ENCODE measurements around the gene RFT1. TPM values are rescaled to one million over a fixed set of nuclear protein-coding genes. Genes with fewer than 3 reads are reported as not detected.

Gene RFT1
- total and polyA plus RNA-seq, 2 donors (not counting 3 experiments of a cell fraction or from before 2014, with no cell fraction given) = 29.8 to 39.9 TPM

GRCh38 chr3:53062905-53063304 lies 67.3 kb downstream of the RFT1 start:
- dilution Hi-C loops (cut with MboI; ENCODE audit: extremely low pct_ligation_motif_present, low sequenced_read_pairs) (no loop called here), intact Hi-C loops (cut with micrococcal nuclease) (no loop called here)
- DNase-seq (ENCODE audit: low read depth, low spot score) = no peak
- Histone ChIP-seq H3K9me3 (replicated peaks; ENCODE audit: control insufficient read depth, insufficient read depth, low read length) (no peaks in the 10 kb centered on the region), H3K79me2 (ENCODE audit: control insufficient read depth, insufficient read depth, low read length) (no peaks in the 10 kb centered on the region), H3K27me3 (ENCODE audit: control insufficient read depth in 2 of 2, insufficient read depth in 2 of 2, low read length in 2 of 2) (peaks cover 4 to 11% of the 10 kb centered on the region in 2 experiments), H3K36me3 (ENCODE audit: control insufficient read depth in 2 of 2, extremely low read depth in 1 of 2, insufficient read depth in 2 of 2, low read length in 2 of 2) (no peaks in the 10 kb centered on the region), H4K20me1 (replicated peaks; ENCODE audit: control insufficient read depth, extremely low read depth, insufficient read depth, low read length) (no peaks in the 10 kb centered on the region), H3K4me2 (ENCODE audit: insufficient read depth, low read length) (no peak overlapping the region), H3K4me3 (replicated peaks in 1 of 3; ENCODE audit: insufficient read depth in 1 of 3, low read depth in 1 of 3, low read length in 3 of 3) (no peak overlapping the region), H3K9me1 (replicated peaks; ENCODE audit: control insufficient read depth, extremely low read depth, insufficient read depth, low read length) (no peaks in the 10 kb centered on the region), H3K9ac (replicated peaks; ENCODE audit: extremely low read depth, insufficient read depth, low read length) (no peak overlapping the region), H3K27ac (ENCODE audit: insufficient read depth, low read depth, low read length) (no peak overlapping the region), H2AFZ (ENCODE audit: low read depth, low read length) (no peak overlapping the region), H3K4me1 (ENCODE audit: control insufficient read depth, extremely low read depth, insufficient read depth, low read length) (no peaks in the 10 kb centered on the region)
- CTCF ChIA-PET = no interaction called here
- FAIRE-seq = no peak
- BruUV-seq (replicated peaks) = no TSS peak
- POLR2A ChIA-PET = no interaction called here
- TF ChIP-seq GATA2 (IDR thresholded peaks at IDR 0.05; ENCODE audit: insufficient read depth, insufficient read length, low read depth, low read length) (no peak), JUN (IDR thresholded peaks at IDR 0.05; ENCODE audit: borderline replicate concordance, insufficient read depth, insufficient read length, low read depth) (no peak), MAX (IDR thresholded peaks at IDR 0.05; ENCODE audit: insufficient read depth, insufficient read length) (no peak), MYC (IDR thresholded peaks at IDR 0.05; ENCODE audit: low read depth, low read length) (no peak), FOS (IDR thresholded peaks at IDR 0.05; ENCODE audit: borderline replicate concordance, insufficient read depth, low read length) (no peak), POLR2AphosphoS5 (IDR thresholded peaks at IDR 0.05; ENCODE audit: insufficient read depth, low read depth, low read length) (no peak), EZH2 (IDR thresholded peaks at IDR 0.05; ENCODE audit: borderline replicate concordance, low read depth, low read length, severe bottlenecking) (no peak), POLR2A (IDR thresholded peaks at IDR 0.05; ENCODE audit: low read depth, low read length) (no peak), CTCF (IDR thresholded peaks at IDR 0.05; ENCODE audit: extremely low read depth in 1 of 2, insufficient read depth in 1 of 2, low read depth in 1 of 2, low read length in 2 of 2) (no peak)
